COLO668 (cell line): ENCODE data around the gene SPTB.

Source experiments
- DNase-seq: peaks from one replicate; lab custom pipeline; 2025; ENCODE audit not compliant: unreplicated experiment; lab: John Stamatoyannopoulos, UW

SPTB gene

GRCh38 chr14:64698903-64699302, 180.8 kb downstream of the SPTB start:
- no peak for DNase-seq

- DNase-seq, result no peak
Measured at GRCh38 chr14:64696355-64696857, 183.3 kb downstream of the SPTB start.
